Measurements from ENCODE around the gene PLAGL2. TPM values are rescaled to one million over a fixed set of nuclear protein-coding genes. Genes with fewer than 3 reads are reported as not detected.

The PLAGL2 gene
- total and polyA plus RNA-seq, 9 of the 15 experiments (the other 6 are each of a cell fraction or from before 2014, with no cell fraction given) = 3.1 to 24.3 (median 6.4) TPM

DNA sequence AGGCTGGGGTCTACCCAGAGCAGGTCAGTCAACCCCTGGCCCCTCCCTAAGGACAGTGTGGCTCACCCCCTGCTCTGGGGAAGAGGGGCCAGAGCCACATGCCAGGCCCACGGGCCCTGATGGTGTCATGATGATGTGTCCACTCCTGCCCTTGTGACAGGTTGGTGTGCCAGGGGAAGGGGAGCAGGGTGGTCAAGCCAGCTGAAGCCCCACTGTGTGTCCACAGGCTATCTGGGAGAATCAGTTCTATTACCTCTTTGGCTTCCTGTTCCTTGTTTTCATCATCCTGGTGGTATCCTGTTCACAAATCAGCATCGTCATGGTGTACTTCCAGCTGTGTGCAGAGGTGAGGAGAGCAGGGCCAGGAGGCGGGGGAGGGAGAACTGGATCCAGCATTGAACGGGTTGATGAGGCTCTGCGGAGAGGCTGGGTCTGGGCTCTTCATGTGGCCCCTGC, 47.7 kb downstream of the PLAGL2 start (continued):
- TF ChIP-seq THRA (IDR thresholded peaks at IDR 0.05) (no peak), E2F1 (CRISPR knock-in tag; IDR thresholded peaks at IDR 0.05) (no peak), ZNF764 (CRISPR knock-in tag; IDR thresholded peaks at IDR 0.05; ENCODE audit: low read depth) (no peak), PURB (CRISPR knock-in tag; IDR thresholded peaks at IDR 0.05; ENCODE audit: low read depth) (no peak), SIRT6 (IDR thresholded peaks at IDR 0.05; ENCODE audit: low read depth, low read length) (no peak), HDAC6 (IDR thresholded peaks at IDR 0.05; ENCODE audit: low read depth, low read length) (no peak), MNT (conservative IDR thresholded peaks at IDR 0.05) (no peak), SRSF3 (IDR thresholded peaks at IDR 0.05; ENCODE audit: insufficient read depth, low read length) (no peak), NEUROD1 (IDR thresholded peaks at IDR 0.05; ENCODE audit: borderline replicate concordance, low read depth, low read length, partially characterized antibody) (peak; percentile 53), TRIM24 (IDR thresholded peaks at IDR 0.05) (peak; percentile 88 to 91), JUND (IDR thresholded peaks at IDR 0.05; ENCODE audit: borderline replicate concordance, low read depth, low read length) (peak; percentile 74), JUND (tag; IDR thresholded peaks at IDR 0.05; ENCODE audit: borderline replicate concordance, low read depth, low read length) (peak; percentile 62; the same call in 1 of the 3 replicates), SMARCA4 (IDR thresholded peaks at IDR 0.05) (peak; percentile 82), TAF15 (IDR thresholded peaks at IDR 0.05; ENCODE audit: low read depth, low read length) (no peak), ELF1 (tag; IDR thresholded peaks at IDR 0.05) (peak; percentile 87)
